Trophoblast cell (in vitro differentiated cells and primary cell): Measurements from ENCODE around the gene ARHGDIB.

ENCODE experiments used
- DNase-seq, 2 donors: peaks; one replicate each; pipeline ENCODE4 v3.0.0-alpha.2; 2016
- H2AFZ ChIP-seq: 2 replicates; pipeline ENCODE4 v1.6.1; 2013; ENCODE audit warnings: low read length, moderate library complexity, mild to moderate bottlenecking; ENCODE audit not compliant: insufficient read depth, poor library complexity
- H2AK5ac ChIP-seq: 2 replicates; pipeline ENCODE4 v1.6.1; 2013; ENCODE audit warnings: mild to moderate bottlenecking, low read length
- H2BK120ac ChIP-seq: 2 replicates; pipeline ENCODE4 v1.6.1; 2013; ENCODE audit warnings: low read length, mild to moderate bottlenecking, moderate library complexity; ENCODE audit not compliant: insufficient read depth, poor library complexity
- H2BK12ac ChIP-seq: 2 replicates; pipeline ENCODE4 v1.6.1; 2013; ENCODE audit warnings: mild to moderate bottlenecking, low read length, moderate library complexity
- H2BK5ac ChIP-seq: 2 replicates; pipeline ENCODE4 v1.6.1; 2013; ENCODE audit warnings: low read length, low read depth, moderate library complexity, mild to moderate bottlenecking; ENCODE audit not compliant: poor library complexity
- H3K14ac ChIP-seq: 2 replicates; pipeline ENCODE4 v1.6.1; 2013; ENCODE audit warnings: mild to moderate bottlenecking, low read length
- H3K18ac ChIP-seq: 2 replicates; pipeline ENCODE4 v1.6.1; 2013; ENCODE audit warnings: mild to moderate bottlenecking, low read length
- H3K23ac ChIP-seq: 2 replicates; pipeline ENCODE4 v1.6.1; 2013; ENCODE audit warnings: low read length
- H3K27ac ChIP-seq: 2 replicates; pipeline ENCODE4 v1.5.1; 2013; ENCODE audit warnings: low read depth, mild to moderate bottlenecking, inconsistent platforms, low read length, moderate library complexity
- H3K27me3 ChIP-seq: 2 replicates; pipeline ENCODE4 v1.6.1; 2013; ENCODE audit warnings: inconsistent platforms, mild to moderate bottlenecking, low read length, moderate library complexity; ENCODE audit not compliant: insufficient read depth
- H3K36me3 ChIP-seq, 2 experiments: 1 replicate in 1 of 2; 2 replicates in 1 of 2; pipeline ENCODE4 v1.6.1; 2013; ENCODE audit warnings: low read length in 2 of 2, mild to moderate bottlenecking in 2 of 2, moderate library complexity in 1 of 2; ENCODE audit not compliant: insufficient read depth in 2 of 2, control insufficient read depth in 1 of 2
- H3K4ac ChIP-seq: 2 replicates; pipeline ENCODE4 v1.6.1; 2013; ENCODE audit warnings: low read depth, mild to moderate bottlenecking, low read length, moderate library complexity
- H3K4me1 ChIP-seq, 2 experiments: 1 replicate in 1 of 2; 2 replicates in 1 of 2; pipeline ENCODE4 v1.6.1; 2013; ENCODE audit warnings: low read length in 2 of 2, mild to moderate bottlenecking in 2 of 2, moderate library complexity in 1 of 2; ENCODE audit not compliant: insufficient read depth in 2 of 2, control insufficient read depth in 1 of 2
- H3K4me2 ChIP-seq: 2 replicates; pipeline ENCODE4 v1.6.1; 2013; ENCODE audit warnings: inconsistent platforms, mild to moderate bottlenecking, low read length, moderate library complexity
- H3K4me3 ChIP-seq: 2 replicates; pipeline ENCODE4 v1.5.1; 2013; ENCODE audit warnings: mild to moderate bottlenecking, low read depth, low read length, inconsistent platforms
- H3K79me1 ChIP-seq: one replicate; pipeline ENCODE4 v1.6.1; 2013; ENCODE audit warnings: low read length
- H3K79me2 ChIP-seq: 2 replicates; pipeline ENCODE4 v1.6.1; 2013; ENCODE audit warnings: low read length, mild to moderate bottlenecking; ENCODE audit not compliant: control insufficient read depth, insufficient read depth, poor library complexity
- H3K9ac ChIP-seq: 2 replicates; pipeline ENCODE4 v1.6.1; 2013; ENCODE audit warnings: mild to moderate bottlenecking, low read length
- H3K9me3 ChIP-seq: 2 replicates; pipeline ENCODE4 v1.6.1; 2013; ENCODE audit warnings: low read depth, mild to moderate bottlenecking, control low read depth, inconsistent platforms, low read length; ENCODE audit not compliant: insufficient read depth
- H4K12ac ChIP-seq: 2 replicates; pipeline ENCODE4 v1.6.1; 2013; ENCODE audit warnings: low read depth, mild to moderate bottlenecking, low read length, moderate library complexity
- H4K8ac ChIP-seq: 2 replicates; pipeline ENCODE4 v1.6.1; 2013; ENCODE audit warnings: low read depth, mild to moderate bottlenecking, low read length, moderate library complexity
- H4K91ac ChIP-seq: one replicate; pipeline ENCODE4 v1.6.1; 2013; ENCODE audit warnings: low read depth, mild to moderate bottlenecking, low read length, moderate library complexity
- WGBS: extraction: QIAGEN DNeasy Blood & Tissue Kit; methylation state at CpG from one replicate; pipeline ENCODE4 v1.1.7; 2013; ENCODE audit warnings: missing lambda C conversion rate; ENCODE audit not compliant: insufficient read length, insufficient coverage; ENCODE audit errors: extremely low coverage; 5-methylcytosine and 5-hydroxymethylcytosine counted together

ARHGDIB gene

GRCh38 chr12:14964406-14964805 is 3.0 kb upstream of the ARHGDIB start:
- no peak overlapping the region for H3K27ac ChIP-seq
- no peaks in the 10 kb centered on the region for H3K79me2 ChIP-seq
- no peak overlapping the region for H2AK5ac ChIP-seq
- no peaks in the 10 kb centered on the region for H3K9me3 ChIP-seq
- no peak overlapping the region for H3K4me2 ChIP-seq
- no peaks in the 10 kb centered on the region for H3K36me3 ChIP-seq
- H3K4ac ChIP-seq = no peak overlapping the region
- no peak overlapping the region for H4K8ac ChIP-seq
- no peak overlapping the region for H4K12ac ChIP-seq
- no peak overlapping the region for H3K9ac ChIP-seq
- no peaks in the 10 kb centered on the region for H3K27me3 ChIP-seq
- H3K23ac ChIP-seq = no peak overlapping the region
- WGBS = no CpG with 5 or more reads among the region's 2 CpGs
- no peak overlapping the region for H2BK120ac ChIP-seq
- H4K91ac ChIP-seq = no peak overlapping the region
- H3K18ac ChIP-seq = no peak overlapping the region
- no peak overlapping the region for H2BK5ac ChIP-seq
- no peak overlapping the region for H2AFZ ChIP-seq
- peaks cover 16% of the 10 kb centered on the region for H3K79me1 ChIP-seq
- DNase-seq = peak; percentile 65 to 73
- H2BK12ac ChIP-seq = no peak overlapping the region
- H3K14ac ChIP-seq = no peak overlapping the region
- peaks cover 8 to 12% of the 10 kb centered on the region in 2 experiments for H3K4me1 ChIP-seq
- H3K4me3 ChIP-seq = no peak overlapping the region

DNA sequence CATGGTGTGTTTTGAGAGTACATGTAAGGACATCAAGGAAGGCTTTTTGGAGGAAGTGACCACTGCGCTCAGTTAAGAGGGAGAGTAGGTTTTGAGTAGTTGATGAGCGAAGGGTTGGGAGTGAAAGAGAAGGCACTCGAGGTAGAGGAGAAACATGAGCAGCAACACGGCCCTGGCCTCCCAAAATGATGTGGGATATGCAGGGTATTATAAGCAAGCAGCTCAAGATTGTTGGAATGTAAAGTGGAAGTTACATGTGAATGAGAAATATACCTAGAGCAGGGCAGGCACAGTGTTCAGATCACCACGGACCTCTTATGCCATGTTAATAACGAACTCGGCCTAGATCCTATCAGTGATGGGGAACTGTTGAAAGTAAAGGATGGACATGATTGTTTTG is 2.1 kb upstream of the ARHGDIB start:
- no peak overlapping the region for H2AK5ac ChIP-seq
- no peaks in the 10 kb centered on the region for H3K9me3 ChIP-seq
- no peak overlapping the region for H4K91ac ChIP-seq
- H2BK5ac ChIP-seq = no peak overlapping the region
- H4K12ac ChIP-seq = no peak overlapping the region
- H3K79me1 ChIP-seq = peaks cover 18% of the 10 kb centered on the region
- H3K4me1 ChIP-seq = peaks cover 11 to 19% of the 10 kb centered on the region in 2 experiments
- H3K4me2 ChIP-seq = no peak overlapping the region
- WGBS = 100% methylated on average over 1 of the region's 7 CpGs
- no peak overlapping the region for H3K18ac ChIP-seq
- no peak overlapping the region for H3K14ac ChIP-seq
- no peak overlapping the region for H4K8ac ChIP-seq
- no peak overlapping the region for H3K4ac ChIP-seq
- H3K27me3 ChIP-seq = no peaks in the 10 kb centered on the region
- H3K27ac ChIP-seq = no peak overlapping the region
- H2BK12ac ChIP-seq = peak overlapping the region; percentile 2
- no peaks in the 10 kb centered on the region for H3K79me2 ChIP-seq
- H3K4me3 ChIP-seq = no peak overlapping the region
- no peaks in the 10 kb centered on the region for H3K36me3 ChIP-seq
- no peak overlapping the region for H3K23ac ChIP-seq
- no peak overlapping the region for H2BK120ac ChIP-seq
- DNase-seq = peak in 1 of 2 donors; percentile 62
- no peak overlapping the region for H2AFZ ChIP-seq
- no peak overlapping the region for H3K9ac ChIP-seq

DNA sequence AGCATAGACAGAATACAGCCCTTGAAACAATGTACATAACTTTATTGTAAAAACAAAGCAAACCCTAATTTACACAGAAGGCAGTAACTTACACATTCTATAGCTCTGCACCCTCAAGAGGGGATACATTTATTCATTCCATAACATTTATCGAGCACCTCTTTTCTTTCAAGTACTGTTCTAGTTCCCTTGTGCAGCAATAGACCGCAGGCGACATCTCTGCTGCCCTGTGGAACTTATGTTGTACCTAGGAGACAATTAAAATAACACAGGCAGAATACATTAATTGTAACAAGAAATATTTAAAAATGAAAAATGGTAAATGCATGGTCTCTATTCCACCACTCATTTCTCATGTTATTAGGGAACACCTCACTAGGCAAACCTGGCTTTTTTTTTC is 1.4 kb upstream of the ARHGDIB start:
- H4K91ac ChIP-seq = no peak overlapping the region
- no peak overlapping the region for H2BK5ac ChIP-seq
- H3K4me3 ChIP-seq = no peak overlapping the region
- H2AFZ ChIP-seq = no peak overlapping the region
- no peak overlapping the region for H3K9ac ChIP-seq
- H3K79me1 ChIP-seq = peaks cover 22% of the 10 kb centered on the region
- H3K4ac ChIP-seq = no peak overlapping the region
- no peak overlapping the region for H3K4me2 ChIP-seq
- peaks cover 15 to 22% of the 10 kb centered on the region in 2 experiments for H3K4me1 ChIP-seq
- no peak overlapping the region for H3K27ac ChIP-seq
- H3K27me3 ChIP-seq = no peaks in the 10 kb centered on the region
- no peaks in the 10 kb centered on the region for H3K9me3 ChIP-seq
- no peak overlapping the region for H3K18ac ChIP-seq
- no peaks in the 10 kb centered on the region for H3K79me2 ChIP-seq
- no peak overlapping the region for H2BK120ac ChIP-seq
- H4K8ac ChIP-seq = no peak overlapping the region
- H4K12ac ChIP-seq = no peak overlapping the region
- WGBS = no CpG with 5 or more reads among the region's 3 CpGs
- H2BK12ac ChIP-seq = no peak overlapping the region
- H3K14ac ChIP-seq = no peak overlapping the region
- no peak overlapping the region for H3K23ac ChIP-seq
- no peaks in the 10 kb centered on the region for H3K36me3 ChIP-seq
- H2AK5ac ChIP-seq = no peak overlapping the region
- DNase-seq = no peak

DNA sequence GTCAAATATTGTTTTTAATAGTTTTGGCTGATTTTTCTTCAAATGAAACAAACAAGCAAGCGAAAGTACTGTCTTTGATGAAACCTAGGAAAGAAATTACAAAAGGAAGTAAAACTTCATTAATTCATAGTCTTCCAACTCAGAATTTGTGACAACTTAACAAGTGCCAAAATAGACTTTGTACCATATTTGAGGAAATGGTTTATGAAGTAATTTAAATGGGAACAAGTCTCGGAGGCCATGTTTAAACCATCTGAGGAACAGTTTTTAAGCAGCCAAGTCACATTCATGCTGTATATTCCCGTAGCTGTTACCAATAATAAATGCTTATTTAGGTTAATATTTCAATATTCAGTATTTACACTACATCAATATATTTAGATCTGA is 745 bp upstream of the ARHGDIB start:
- Histone ChIP-seq H2BK120ac (no peak overlapping the region), H3K27me3 (no peaks in the 10 kb centered on the region), H3K79me1 (peaks cover 22% of the 10 kb centered on the region), H3K23ac (no peak overlapping the region), H4K91ac (no peak overlapping the region), H3K4me2 (no peak overlapping the region), H3K79me2 (no peaks in the 10 kb centered on the region), H3K9ac (no peak overlapping the region), H3K4ac (no peak overlapping the region), H4K12ac (no peak overlapping the region), H3K27ac (no peak overlapping the region), H2AFZ (no peak overlapping the region), H3K18ac (no peak overlapping the region), H2BK5ac (no peak overlapping the region), H2BK12ac (no peak overlapping the region), H3K14ac (no peak overlapping the region), H3K36me3 (no peaks in the 10 kb centered on the region), H2AK5ac (no peak overlapping the region), H4K8ac (no peak overlapping the region), H3K4me3 (no peak overlapping the region), H3K9me3 (no peaks in the 10 kb centered on the region), H3K4me1 (peaks cover 15 to 23% of the 10 kb centered on the region in 2 experiments)
- WGBS = no CpG with 5 or more reads among the region's 3 CpGs
- no peak for DNase-seq
